ENCODE measurements around the gene B3GNT3.

The B3GNT3 gene

GRCh38 chr19:17764348-17764747 is 30.6 kb upstream of the B3GNT3 start:
- Histone ChIP-seq H3K4me2 (ENCODE audit: insufficient read depth, low read length) (no peak overlapping the region), H3K9me3 (ENCODE audit: insufficient read depth, low read length, severe bottlenecking) (no peaks in the 10 kb centered on the region)
- no peak for TF ChIP-seq CTCF (IDR thresholded peaks at IDR 0.05; ENCODE audit: borderline replicate concordance, extremely low read depth, low read length, poor library complexity, severe bottlenecking)

GRCh38 chr19:17765069-17765618 is 29.8 kb upstream of the B3GNT3 start:
- no peak overlapping the region for H2AFZ ChIP-seq (ENCODE audit: low read depth, low read length)
- no peak overlapping the region for H3K9ac ChIP-seq (ENCODE audit: low read depth, low read length)

More at GRCh38 chr19:17764348-17764747, 30.6 kb upstream of the B3GNT3 start:
- Histone ChIP-seq H3K27ac (ENCODE audit: low read length) (no peak overlapping the region), H3K4me3 (ENCODE audit: low read depth in 1 of 2, low read length in 2 of 2) (no peak overlapping the region), H3K36me3 (ENCODE audit: insufficient read depth, low read length) (peaks cover 67% of the 10 kb centered on the region), H2AFZ (ENCODE audit: low read depth, low read length) (no peak overlapping the region), H4K20me1 (ENCODE audit: insufficient read depth, low read length) (peaks cover 2% of the 10 kb centered on the region; the same call in 1 of the 2 replicates), H3K9ac (ENCODE audit: low read depth, low read length) (no peak overlapping the region), H3K4me1 (ENCODE audit: insufficient read depth, low read length) (no peaks in the 10 kb centered on the region), H3K27me3 (ENCODE audit: insufficient read depth, low read length, poor library complexity) (no peaks in the 10 kb centered on the region), H3K79me2 (ENCODE audit: insufficient read depth, low read length) (no peaks in the 10 kb centered on the region)
- ATAC-seq (ENCODE audit: insufficient read depth, low read depth) (no peak), DNase-seq (no peak)

GRCh38 chr19:17766543-17767131 is 28.3 kb upstream of the B3GNT3 start:
- no peak for DNase-seq
- Histone ChIP-seq H3K9me3 (ENCODE audit: insufficient read depth, low read length, severe bottlenecking) (no peaks in the 10 kb centered on the region), H3K4me3 (ENCODE audit: low read depth in 1 of 2, low read length in 2 of 2) (no peak overlapping the region), H3K9ac (ENCODE audit: low read depth, low read length) (no peak overlapping the region), H3K36me3 (ENCODE audit: insufficient read depth, low read length) (peaks cover 70% of the 10 kb centered on the region), H3K27ac (ENCODE audit: low read length) (no peak overlapping the region), H3K4me2 (ENCODE audit: insufficient read depth, low read length) (no peak overlapping the region), H3K79me2 (ENCODE audit: insufficient read depth, low read length) (no peaks in the 10 kb centered on the region), H3K4me1 (ENCODE audit: insufficient read depth, low read length) (no peaks in the 10 kb centered on the region), H4K20me1 (ENCODE audit: insufficient read depth, low read length) (peaks cover 2% of the 10 kb centered on the region; the same call in 1 of the 2 replicates), H3K27me3 (ENCODE audit: insufficient read depth, low read length, poor library complexity) (no peaks in the 10 kb centered on the region), H2AFZ (ENCODE audit: low read depth, low read length) (no peak overlapping the region)
- no peak for TF ChIP-seq EZH2 (IDR thresholded peaks at IDR 0.05; ENCODE audit: borderline replicate concordance, low read depth, low read length, severe bottlenecking)
- TF ChIP-seq CTCF (IDR thresholded peaks at IDR 0.05; ENCODE audit: borderline replicate concordance, extremely low read depth, low read length, poor library complexity, severe bottlenecking), result no peak
- no peak for ATAC-seq (ENCODE audit: insufficient read depth, low read depth)

More at GRCh38 chr19:17765069-17765618, 29.8 kb upstream of the B3GNT3 start:
- H3K4me3 ChIP-seq (ENCODE audit: low read depth in 1 of 2, low read length in 2 of 2), result no peak overlapping the region
- no peak overlapping the region for H3K27ac ChIP-seq (ENCODE audit: low read length)
- H4K20me1 ChIP-seq (ENCODE audit: insufficient read depth, low read length), result peaks cover 2% of the 10 kb centered on the region; the same call in 1 of the 2 replicates
- no peak for DNase-seq
- TF ChIP-seq CTCF (IDR thresholded peaks at IDR 0.05; ENCODE audit: borderline replicate concordance, extremely low read depth, low read length, poor library complexity, severe bottlenecking) (no peak), EZH2 (IDR thresholded peaks at IDR 0.05; ENCODE audit: borderline replicate concordance, low read depth, low read length, severe bottlenecking) (no peak)
- no peaks in the 10 kb centered on the region for H3K79me2 ChIP-seq (ENCODE audit: insufficient read depth, low read length)
- H3K4me2 ChIP-seq (ENCODE audit: insufficient read depth, low read length), result no peak overlapping the region
- H3K27me3 ChIP-seq (ENCODE audit: insufficient read depth, low read length, poor library complexity), result no peaks in the 10 kb centered on the region
- no peaks in the 10 kb centered on the region for H3K4me1 ChIP-seq (ENCODE audit: insufficient read depth, low read length)
- no peak for ATAC-seq (ENCODE audit: insufficient read depth, low read depth)
- no peaks in the 10 kb centered on the region for H3K9me3 ChIP-seq (ENCODE audit: insufficient read depth, low read length, severe bottlenecking)
- peaks cover 72% of the 10 kb centered on the region for H3K36me3 ChIP-seq (ENCODE audit: insufficient read depth, low read length)
